ENCODE data around the gene TCAIM.

Gene TCAIM

GRCh38 chr3:44338010-44338827 lies at the start of gene TCAIM:
Gene TCAIM, plus strand, starts transcription at chr3:44338766. Its CDS starts 16,017 bp downstream, at chr3:44354783.
- H3K4me1 Mint-ChIP-seq: peaks cover 31% of the 10 kb centered on the region
- H3K27ac Mint-ChIP-seq: peak within 1 kb of the TSS; percentile 99
- peak within 1 kb of the TSS; percentile 94 for H3K4me3 Mint-ChIP-seq
- DNase-seq: peak; percentile 99
- TF ChIP-seq CTCF (IDR thresholded peaks at IDR 0.05): no peak
- H3K27me3 Mint-ChIP-seq (ENCODE audit: low read depth, poor library complexity): peaks cover 17% of the 10 kb centered on the region
- peaks cover 17% of the 10 kb centered on the region for H3K36me3 Mint-ChIP-seq (ENCODE audit: low read depth)
- peaks cover 3% of the 10 kb centered on the region for H3K9me3 Mint-ChIP-seq

- Mint-ChIP-seq H3K9me3 (no peaks in the 10 kb centered on the region), H3K4me1 (no peaks in the 10 kb centered on the region), H3K27ac (no peak overlapping the region), H3K27me3 (ENCODE audit: low read depth, poor library complexity) (peaks cover 11% of the 10 kb centered on the region), H3K4me3 (no peak overlapping the region), H3K36me3 (ENCODE audit: low read depth) (no peaks in the 10 kb centered on the region)
- DNase-seq: no peak
- no peak for TF ChIP-seq CTCF (IDR thresholded peaks at IDR 0.05)
Measured at GRCh38 chr3:44289882-44290462, 48.6 kb upstream of the TCAIM start.

GRCh38 chr3:44292276-44292675 lies 46.3 kb upstream of the TCAIM start:
- Mint-ChIP-seq H3K4me3 (no peak overlapping the region), H3K9me3 (no peaks in the 10 kb centered on the region), H3K27ac (no peak overlapping the region), H3K4me1 (no peaks in the 10 kb centered on the region), H3K27me3 (ENCODE audit: low read depth, poor library complexity) (peaks cover 34% of the 10 kb centered on the region), H3K36me3 (ENCODE audit: low read depth) (no peaks in the 10 kb centered on the region)
- TF ChIP-seq CTCF (IDR thresholded peaks at IDR 0.05): no peak
- no peak for DNase-seq

- no peak for TF ChIP-seq CTCF (IDR thresholded peaks at IDR 0.05)
- Mint-ChIP-seq H3K27ac (no peak overlapping the region), H3K36me3 (ENCODE audit: low read depth) (no peaks in the 10 kb centered on the region), H3K4me1 (no peaks in the 10 kb centered on the region), H3K9me3 (no peaks in the 10 kb centered on the region), H3K27me3 (ENCODE audit: low read depth, poor library complexity) (peaks cover 40% of the 10 kb centered on the region), H3K4me3 (no peak overlapping the region)
- no peak for DNase-seq
Measured at GRCh38 chr3:44292947-44293346, 45.6 kb upstream of the TCAIM start.

- Mint-ChIP-seq H3K4me3 (no peak overlapping the region), H3K27ac (no peak overlapping the region), H3K27me3 (ENCODE audit: low read depth, poor library complexity) (peaks cover 53% of the 10 kb centered on the region), H3K9me3 (no peaks in the 10 kb centered on the region), H3K4me1 (no peaks in the 10 kb centered on the region), H3K36me3 (ENCODE audit: low read depth) (no peaks in the 10 kb centered on the region)
- no peak for TF ChIP-seq CTCF (IDR thresholded peaks at IDR 0.05)
- no peak for DNase-seq
Measured at GRCh38 chr3:44297255-44297654, 41.3 kb upstream of the TCAIM start.
